HFF-Myc (cell line): ENCODE measurements around the gene GRIK2.

Experiments
- DNase-seq: peaks from one replicate; pipeline ENCODE4 v3.0.0-alpha.2; 2011; ENCODE audit warnings: low read depth; ENCODE audit errors: extremely low read depth
- H3K4me3 ChIP-seq: replicated peaks from 2 replicates; pipeline ENCODE4 v1.5.1; 2011; ENCODE audit warnings: low read depth, mild to moderate bottlenecking, control low read depth, low read length
- TF ChIP-seq, protein P1 (sequence below): IDR thresholded peaks from 2 replicates; pipeline ENCODE4 v1.5.1; 2012; ENCODE audit warnings: mild to moderate bottlenecking, low read depth, low read length, control low read depth; ENCODE audit errors: missing control alignments

The GRIK2 gene

GRCh38 chr6:101413773-101414172 is 20.3 kb downstream of the GRIK2 start:
- DNase-seq = no peak
- TF ChIP-seq, protein P1, sequence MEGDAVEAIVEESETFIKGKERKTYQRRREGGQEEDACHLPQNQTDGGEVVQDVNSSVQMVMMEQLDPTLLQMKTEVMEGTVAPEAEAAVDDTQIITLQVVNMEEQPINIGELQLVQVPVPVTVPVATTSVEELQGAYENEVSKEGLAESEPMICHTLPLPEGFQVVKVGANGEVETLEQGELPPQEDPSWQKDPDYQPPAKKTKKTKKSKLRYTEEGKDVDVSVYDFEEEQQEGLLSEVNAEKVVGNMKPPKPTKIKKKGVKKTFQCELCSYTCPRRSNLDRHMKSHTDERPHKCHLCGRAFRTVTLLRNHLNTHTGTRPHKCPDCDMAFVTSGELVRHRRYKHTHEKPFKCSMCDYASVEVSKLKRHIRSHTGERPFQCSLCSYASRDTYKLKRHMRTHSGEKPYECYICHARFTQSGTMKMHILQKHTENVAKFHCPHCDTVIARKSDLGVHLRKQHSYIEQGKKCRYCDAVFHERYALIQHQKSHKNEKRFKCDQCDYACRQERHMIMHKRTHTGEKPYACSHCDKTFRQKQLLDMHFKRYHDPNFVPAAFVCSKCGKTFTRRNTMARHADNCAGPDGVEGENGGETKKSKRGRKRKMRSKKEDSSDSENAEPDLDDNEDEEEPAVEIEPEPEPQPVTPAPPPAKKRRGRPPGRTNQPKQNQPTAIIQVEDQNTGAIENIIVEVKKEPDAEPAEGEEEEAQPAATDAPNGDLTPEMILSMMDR = no peak
- no peak overlapping the region for H3K4me3 ChIP-seq

GRCh38 chr6:101417900-101418299 is 24.4 kb downstream of the GRIK2 start:
- TF ChIP-seq, protein P1 = no peak
- H3K4me3 ChIP-seq = no peak overlapping the region
- no peak for DNase-seq

GRCh38 chr6:101422251-101422650 is 28.7 kb downstream of the GRIK2 start:
- no peak overlapping the region for H3K4me3 ChIP-seq
- no peak for DNase-seq
- TF ChIP-seq, protein P1 = no peak

GRCh38 chr6:101422811-101423210 is 29.3 kb downstream of the GRIK2 start:
- no peak for DNase-seq
- no peak overlapping the region for H3K4me3 ChIP-seq
- TF ChIP-seq, protein P1 = no peak

DNA sequence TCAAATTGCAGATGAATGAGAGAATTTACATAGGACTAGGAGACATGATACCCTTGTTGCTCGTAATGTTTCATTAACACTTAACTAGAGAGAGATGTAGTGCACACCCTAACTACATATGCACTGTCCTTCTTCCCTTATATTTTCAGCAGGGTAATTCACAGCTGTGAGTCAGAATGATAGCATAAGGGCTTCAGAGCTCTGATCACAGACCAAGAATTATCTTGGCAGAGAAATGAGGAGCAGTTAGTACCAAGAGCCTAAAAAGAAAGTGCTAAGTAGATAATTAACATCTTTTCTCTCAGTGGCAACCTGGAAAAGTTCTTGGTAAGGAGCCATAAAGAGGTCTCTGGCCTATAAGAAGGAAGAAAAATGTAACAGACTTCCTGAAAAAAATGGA is 35.8 kb downstream of the GRIK2 start:
- TF ChIP-seq, protein P1 = no peak
- no peak for DNase-seq
- no peak overlapping the region for H3K4me3 ChIP-seq

DNA sequence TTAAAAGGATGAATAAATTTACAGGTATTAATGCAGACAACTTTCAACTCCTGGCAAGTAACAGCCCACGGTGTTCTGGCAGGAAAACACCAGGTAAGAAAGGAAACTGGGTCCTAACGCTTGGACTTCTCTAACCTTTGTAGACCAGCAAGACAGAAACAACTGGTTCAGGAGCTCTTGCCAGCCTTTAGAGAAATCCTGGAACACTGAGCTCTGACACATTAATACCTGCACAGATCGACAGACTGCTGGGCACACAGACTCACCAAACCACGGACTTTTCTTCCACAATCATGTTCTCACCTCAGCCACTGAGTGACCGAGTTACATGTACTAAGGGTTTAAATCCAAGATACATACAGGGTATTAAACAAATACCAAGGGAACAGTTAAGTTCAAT is 36.3 kb downstream of the GRIK2 start:
- no peak overlapping the region for H3K4me3 ChIP-seq
- TF ChIP-seq, protein P1 = no peak
- DNase-seq = no peak

GRCh38 chr6:101433141-101433540 is 39.6 kb downstream of the GRIK2 start:
- no peak for DNase-seq
- no peak overlapping the region for H3K4me3 ChIP-seq
- TF ChIP-seq, protein P1 = no peak
